ENCODE data around the gene TRPM5.

DNA sequence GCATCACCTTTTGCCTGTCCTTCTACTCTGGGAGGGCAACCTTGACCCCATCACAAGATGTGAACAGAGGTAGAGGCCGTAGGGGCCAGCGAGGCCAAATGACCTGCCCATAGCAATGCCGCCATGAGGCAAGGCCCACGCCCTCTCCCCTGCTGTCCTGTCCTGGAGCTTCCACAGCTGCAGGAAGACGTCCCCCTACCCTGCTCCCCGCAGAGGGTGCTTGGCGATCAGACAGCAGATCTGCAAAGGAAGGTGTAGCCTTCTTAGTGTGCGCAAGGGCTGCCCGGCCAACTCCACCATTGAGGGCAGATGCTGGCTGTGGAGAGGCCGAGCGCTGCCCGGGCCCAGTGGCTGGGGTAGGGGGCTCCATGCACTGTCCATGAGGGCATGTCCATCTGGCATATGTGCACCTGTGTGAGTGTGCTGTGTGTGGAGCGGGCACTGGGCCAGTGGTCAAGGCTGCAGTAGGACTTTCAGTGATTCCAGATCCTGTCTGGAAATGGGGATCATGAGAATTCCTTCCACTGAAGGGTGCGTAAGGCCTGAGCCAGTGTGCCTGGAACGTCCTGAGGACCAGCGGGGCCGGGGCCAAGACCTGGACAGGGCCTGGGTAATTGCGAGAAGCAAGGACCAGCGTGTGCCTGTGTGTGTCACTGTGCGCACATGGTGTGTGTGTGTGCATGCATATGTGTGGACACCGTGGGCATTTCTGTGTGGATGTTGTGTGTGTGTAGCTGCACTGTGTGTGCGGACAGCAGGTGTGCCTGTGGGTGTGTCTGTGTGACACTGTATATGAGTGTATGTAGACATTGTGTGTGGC lies 11.0 kb downstream of the TRPM5 start:
- TF ChIP-seq POLR2A (IDR thresholded peaks at IDR 0.05) (no peak), CTCF (IDR thresholded peaks at IDR 0.05) (no peak)

Measured in testis (tissue), 2 donors.